Measurements from ENCODE around the gene OSGIN1.

OSGIN1 gene

DNA sequence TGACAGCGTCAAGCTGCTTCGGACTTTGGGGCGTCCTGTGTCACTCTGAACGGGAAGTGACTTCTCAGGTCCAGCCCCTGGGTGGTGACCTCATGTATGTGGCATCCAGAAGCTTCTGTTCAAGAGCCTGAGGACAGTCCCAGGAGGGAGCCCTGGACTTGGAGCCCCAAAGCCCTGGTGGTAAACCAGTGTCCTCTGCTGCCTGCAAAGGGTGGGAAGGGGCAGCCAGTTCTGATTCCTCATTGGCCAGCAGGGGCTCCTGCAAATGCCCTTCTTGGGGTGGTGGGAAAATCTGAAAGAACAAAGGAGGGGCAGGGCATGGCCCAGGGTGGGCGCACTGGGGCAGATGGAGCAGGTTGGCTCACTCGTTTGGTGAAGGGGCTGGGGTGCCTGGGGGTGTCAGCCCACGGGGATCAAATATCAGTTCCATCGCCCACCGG lies 1.6 kb downstream of the OSGIN1 start:
- H3K27ac ChIP-seq (ENCODE audit: low read length): peak overlapping the region; percentile 22
- no peaks in the 10 kb centered on the region for H3K27me3 ChIP-seq (ENCODE audit: low read depth, low read length)
- no peaks in the 10 kb centered on the region for H3K9me3 ChIP-seq (ENCODE audit: control insufficient read depth in 1 of 2, low read length in 2 of 2)
- H3K4me1 ChIP-seq (ENCODE audit: control insufficient read depth in 1 of 2, insufficient read depth in 2 of 2, low read length in 2 of 2): peaks cover 10 to 26% of the 10 kb centered on the region in 2 donors
- peaks cover 9 to 11% of the 10 kb centered on the region in 2 donors for H3K36me3 ChIP-seq (ENCODE audit: control insufficient read depth in 1 of 2, insufficient read depth in 2 of 2, low read length in 2 of 2)
- peak overlapping the region in 1 of 2 donors; percentile 72 for H3K4me3 ChIP-seq (ENCODE audit: low read depth in 1 of 2, low read length in 2 of 2)

DNA sequence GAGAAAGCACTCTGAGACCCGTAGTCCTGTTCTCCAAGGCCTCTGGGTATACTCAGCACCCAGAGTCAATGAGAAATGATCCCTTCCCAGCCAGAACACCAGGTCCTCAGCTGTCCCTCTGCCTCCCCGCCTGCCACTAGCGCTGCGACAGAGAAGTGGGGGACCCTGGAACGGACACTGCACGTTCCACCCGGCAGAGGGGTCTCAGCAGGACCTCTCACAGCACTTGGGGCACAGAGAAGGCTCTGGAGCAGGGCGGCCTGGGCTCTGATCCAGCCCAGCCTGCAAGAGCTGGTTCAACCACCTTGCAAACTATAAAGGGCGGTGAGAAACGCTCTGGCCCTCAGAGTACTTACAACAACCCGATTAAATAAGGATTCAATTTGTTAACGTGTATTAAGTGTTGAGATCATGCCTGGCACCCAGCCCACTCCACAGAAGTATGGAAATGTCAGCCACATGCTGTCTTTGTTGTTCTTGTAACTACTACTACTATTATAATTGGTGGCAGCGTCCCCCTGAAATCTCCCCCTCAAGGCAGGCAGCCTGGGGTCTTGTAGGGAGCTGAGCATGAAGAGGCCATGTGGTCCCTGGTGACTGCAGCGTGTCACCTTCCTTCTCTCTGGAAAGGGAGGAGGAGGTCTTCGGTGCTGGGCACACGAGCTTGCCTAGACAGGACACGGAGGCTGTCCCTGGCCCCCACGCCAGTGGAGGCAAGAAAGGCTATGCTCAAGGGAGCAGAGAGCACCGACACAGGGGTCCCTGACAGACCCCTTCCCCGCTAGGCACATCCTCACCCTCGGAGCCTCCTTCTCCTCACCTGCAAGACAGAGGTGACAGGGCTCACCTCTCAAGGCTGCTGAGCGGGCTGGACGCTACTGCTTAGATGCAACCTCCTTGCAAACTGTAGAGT lies 2.4 kb downstream of the OSGIN1 start:
- Histone ChIP-seq H3K9me3 (ENCODE audit: control insufficient read depth in 1 of 2, low read length in 2 of 2) (no peaks in the 10 kb centered on the region), H3K4me1 (ENCODE audit: control insufficient read depth in 1 of 2, insufficient read depth in 2 of 2, low read length in 2 of 2) (peaks cover 10 to 26% of the 10 kb centered on the region in 2 donors), H3K4me3 (ENCODE audit: low read depth in 1 of 2, low read length in 2 of 2) (peak overlapping the region in 1 of 2 donors; percentile 72), H3K36me3 (ENCODE audit: control insufficient read depth in 1 of 2, insufficient read depth in 2 of 2, low read length in 2 of 2) (peaks cover 14 to 20% of the 10 kb centered on the region in 2 donors), H3K27me3 (ENCODE audit: low read depth, low read length) (no peaks in the 10 kb centered on the region), H3K27ac (ENCODE audit: low read length) (no peak overlapping the region)

DNA sequence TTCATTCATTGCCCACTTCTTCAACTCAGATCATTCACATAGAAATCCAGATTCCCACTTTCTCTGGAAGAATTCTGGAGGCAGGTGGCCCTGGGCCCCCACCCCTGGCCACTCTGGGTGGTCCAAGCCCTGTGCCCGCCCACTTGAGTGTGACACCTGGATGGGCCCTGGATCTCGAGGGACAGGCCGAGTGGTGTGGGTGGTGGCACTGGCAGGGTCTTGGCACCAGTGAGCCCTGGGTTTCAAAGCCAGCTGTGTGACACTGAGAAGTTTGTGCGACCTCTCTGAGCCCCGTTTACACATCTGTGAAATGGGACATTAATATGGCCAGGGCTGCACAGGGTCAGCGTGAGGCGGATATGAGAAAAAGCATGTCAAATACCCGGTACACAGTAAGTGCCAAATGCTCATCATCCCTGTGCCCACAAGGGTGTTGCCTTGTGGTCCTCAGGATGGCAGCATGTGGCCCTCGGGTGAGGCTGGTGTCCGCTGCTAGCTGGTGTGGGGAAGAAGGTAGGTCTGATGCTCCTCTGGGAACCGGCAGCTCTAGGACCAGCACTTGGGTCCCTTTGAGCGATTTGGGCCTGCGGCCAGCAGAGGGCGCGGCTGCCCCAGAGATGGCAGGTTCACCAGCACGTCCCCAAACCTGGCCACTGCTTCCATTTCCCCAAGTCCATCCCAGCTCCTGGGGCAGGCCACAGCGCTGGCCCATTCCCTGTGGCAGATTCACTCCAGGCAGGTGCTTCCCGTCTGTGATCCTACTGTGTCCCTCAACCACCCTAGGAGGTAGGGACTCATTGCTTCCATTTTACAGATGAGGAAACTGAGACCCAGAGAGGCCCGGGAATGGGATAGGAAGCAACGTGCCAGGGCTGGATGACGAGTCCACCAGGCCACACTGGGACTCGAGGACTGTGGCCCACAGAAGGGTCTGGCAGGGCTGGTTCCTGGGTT lies 3.6 kb downstream of the OSGIN1 start:
- no peak overlapping the region for H3K27ac ChIP-seq (ENCODE audit: low read length)

DNA sequence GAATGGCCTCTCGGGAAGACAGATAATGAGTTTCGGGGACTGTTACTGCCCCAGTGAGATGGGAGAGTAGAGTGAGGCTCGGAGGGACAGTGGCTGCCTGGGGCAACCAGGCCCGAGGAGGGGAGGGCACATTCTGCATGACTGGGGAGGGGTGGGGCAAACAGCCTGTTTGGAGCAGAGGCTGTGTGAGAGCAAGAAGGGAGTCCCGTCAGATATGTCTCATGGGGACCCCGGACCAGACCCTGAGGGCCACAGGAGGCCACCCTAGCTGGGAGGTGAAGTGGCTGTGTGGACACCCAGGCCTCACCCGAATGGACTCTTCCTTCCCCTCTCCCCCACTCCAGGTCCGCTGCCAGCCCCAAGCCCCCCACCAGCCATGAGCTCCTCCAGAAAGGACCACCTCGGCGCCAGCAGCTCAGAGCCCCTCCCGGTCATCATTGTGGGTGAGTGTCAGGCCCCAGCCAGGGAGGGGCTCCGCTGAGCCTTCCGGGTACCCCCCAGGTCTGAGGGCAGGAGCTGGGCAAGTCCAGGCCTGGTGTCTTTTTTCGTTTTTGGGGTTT lies 4.3 kb downstream of the OSGIN1 start:
- H3K4me1 ChIP-seq (ENCODE audit: control insufficient read depth in 1 of 2, insufficient read depth in 2 of 2, low read length in 2 of 2): peaks cover 10 to 25% of the 10 kb centered on the region in 2 donors
- H3K9me3 ChIP-seq (ENCODE audit: control insufficient read depth in 1 of 2, low read length in 2 of 2): no peaks in the 10 kb centered on the region
- H3K27me3 ChIP-seq (ENCODE audit: low read depth, low read length): no peaks in the 10 kb centered on the region
- no peak overlapping the region for H3K27ac ChIP-seq (ENCODE audit: low read length)
- H3K4me3 ChIP-seq (ENCODE audit: low read depth in 1 of 2, low read length in 2 of 2): no peak overlapping the region
- peaks cover 14 to 36% of the 10 kb centered on the region in 2 donors for H3K36me3 ChIP-seq (ENCODE audit: control insufficient read depth in 1 of 2, insufficient read depth in 2 of 2, low read length in 2 of 2)

More for the DNA sequence above, 3.6 kb downstream of the OSGIN1 start:
- H3K4me3 ChIP-seq (ENCODE audit: low read depth in 1 of 2, low read length in 2 of 2): no peak overlapping the region
- H3K9me3 ChIP-seq (ENCODE audit: control insufficient read depth in 1 of 2, low read length in 2 of 2): no peaks in the 10 kb centered on the region
- no peaks in the 10 kb centered on the region for H3K27me3 ChIP-seq (ENCODE audit: low read depth, low read length)
- peaks cover 10 to 26% of the 10 kb centered on the region in 2 donors for H3K4me1 ChIP-seq (ENCODE audit: control insufficient read depth in 1 of 2, insufficient read depth in 2 of 2, low read length in 2 of 2)
- H3K36me3 ChIP-seq (ENCODE audit: control insufficient read depth in 1 of 2, insufficient read depth in 2 of 2, low read length in 2 of 2): peaks cover 14 to 31% of the 10 kb centered on the region in 2 donors

DNA sequence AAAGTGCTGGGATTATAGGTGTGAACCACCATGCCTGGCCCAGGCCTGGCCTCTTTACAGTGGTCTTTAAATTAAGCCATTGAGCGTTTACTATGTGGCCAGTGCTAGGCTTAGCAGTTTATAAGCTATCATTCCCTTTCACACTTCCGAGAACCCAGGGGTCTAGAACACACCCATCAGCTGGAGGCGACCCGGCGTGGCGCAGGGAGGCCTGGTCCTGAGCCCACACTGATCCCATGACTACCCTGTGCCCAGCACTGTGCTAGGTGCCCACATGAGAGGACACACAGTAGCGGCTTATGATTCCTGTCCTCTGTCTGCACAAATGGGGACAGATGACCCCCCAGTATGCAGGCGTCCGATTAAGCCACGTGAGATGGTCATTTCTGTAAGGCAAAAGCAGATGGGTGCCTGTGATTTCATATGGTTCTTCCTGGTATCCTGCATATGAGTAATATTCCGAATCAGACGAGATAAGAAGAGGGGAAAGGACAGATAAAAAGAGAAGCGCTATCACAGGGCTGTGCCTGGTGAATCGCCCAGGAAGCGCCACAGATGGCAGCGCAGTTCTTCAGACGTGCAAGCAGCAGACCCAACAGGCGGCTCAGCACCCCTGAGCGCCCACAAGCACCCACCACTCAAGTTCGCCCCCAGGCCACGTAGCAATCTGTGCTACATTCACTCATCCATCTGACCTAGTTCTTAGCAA lies 5.3 kb downstream of the OSGIN1 start:
- H3K4me1 ChIP-seq (ENCODE audit: control insufficient read depth in 1 of 2, insufficient read depth in 2 of 2, low read length in 2 of 2): peaks cover 6 to 18% of the 10 kb centered on the region in 2 donors
- no peaks in the 10 kb centered on the region for H3K9me3 ChIP-seq (ENCODE audit: control insufficient read depth in 1 of 2, low read length in 2 of 2)
- no peaks in the 10 kb centered on the region for H3K27me3 ChIP-seq (ENCODE audit: low read depth, low read length)
- peaks cover 14 to 45% of the 10 kb centered on the region in 2 donors for H3K36me3 ChIP-seq (ENCODE audit: control insufficient read depth in 1 of 2, insufficient read depth in 2 of 2, low read length in 2 of 2)
- H3K4me3 ChIP-seq (ENCODE audit: low read depth in 1 of 2, low read length in 2 of 2): no peak overlapping the region
- no peak overlapping the region for H3K27ac ChIP-seq (ENCODE audit: low read length)

DNA sequence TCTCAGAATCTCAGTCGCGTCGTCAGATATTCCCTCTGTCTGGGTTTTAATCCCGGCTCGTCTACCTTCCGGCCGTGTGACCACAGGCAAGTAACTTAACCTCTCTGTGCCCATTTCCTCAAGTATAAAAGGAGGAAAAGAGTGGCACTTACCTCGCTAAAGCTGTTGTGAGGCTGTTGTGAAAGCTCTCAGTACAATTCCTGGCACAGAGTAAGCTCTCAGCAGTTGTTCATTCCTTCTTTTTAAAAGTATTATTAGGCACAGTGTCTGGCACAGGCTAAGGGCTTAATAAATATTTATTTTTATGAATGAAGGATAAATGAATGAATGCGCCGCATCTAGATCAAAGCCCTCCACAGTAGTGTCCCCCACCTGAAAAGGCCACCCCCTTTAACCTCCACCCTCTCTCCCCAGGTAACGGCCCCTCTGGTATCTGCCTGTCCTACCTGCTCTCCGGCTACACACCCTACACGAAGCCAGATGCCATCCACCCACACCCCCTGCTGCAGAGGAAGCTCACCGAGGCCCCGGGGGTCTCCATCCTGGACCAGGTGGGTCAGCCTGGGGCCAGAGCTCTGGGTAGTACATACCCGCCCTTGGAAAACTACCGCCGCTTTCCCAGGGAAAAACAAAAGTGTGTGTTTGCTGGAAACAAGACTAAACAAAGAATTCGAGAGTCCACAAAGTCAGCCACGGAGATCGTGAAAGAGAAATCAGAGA lies 6.0 kb downstream of the OSGIN1 start:
- H3K4me1 ChIP-seq (ENCODE audit: control insufficient read depth in 1 of 2, insufficient read depth in 2 of 2, low read length in 2 of 2): peaks cover 2 to 14% of the 10 kb centered on the region in 2 donors
- no peak overlapping the region for H3K4me3 ChIP-seq (ENCODE audit: low read depth in 1 of 2, low read length in 2 of 2)
- H3K27me3 ChIP-seq (ENCODE audit: low read depth, low read length): no peaks in the 10 kb centered on the region
- H3K27ac ChIP-seq (ENCODE audit: low read length): no peak overlapping the region
- H3K36me3 ChIP-seq (ENCODE audit: control insufficient read depth in 1 of 2, insufficient read depth in 2 of 2, low read length in 2 of 2): peaks cover 14 to 52% of the 10 kb centered on the region in 2 donors
- no peaks in the 10 kb centered on the region for H3K9me3 ChIP-seq (ENCODE audit: control insufficient read depth in 1 of 2, low read length in 2 of 2)

DNA sequence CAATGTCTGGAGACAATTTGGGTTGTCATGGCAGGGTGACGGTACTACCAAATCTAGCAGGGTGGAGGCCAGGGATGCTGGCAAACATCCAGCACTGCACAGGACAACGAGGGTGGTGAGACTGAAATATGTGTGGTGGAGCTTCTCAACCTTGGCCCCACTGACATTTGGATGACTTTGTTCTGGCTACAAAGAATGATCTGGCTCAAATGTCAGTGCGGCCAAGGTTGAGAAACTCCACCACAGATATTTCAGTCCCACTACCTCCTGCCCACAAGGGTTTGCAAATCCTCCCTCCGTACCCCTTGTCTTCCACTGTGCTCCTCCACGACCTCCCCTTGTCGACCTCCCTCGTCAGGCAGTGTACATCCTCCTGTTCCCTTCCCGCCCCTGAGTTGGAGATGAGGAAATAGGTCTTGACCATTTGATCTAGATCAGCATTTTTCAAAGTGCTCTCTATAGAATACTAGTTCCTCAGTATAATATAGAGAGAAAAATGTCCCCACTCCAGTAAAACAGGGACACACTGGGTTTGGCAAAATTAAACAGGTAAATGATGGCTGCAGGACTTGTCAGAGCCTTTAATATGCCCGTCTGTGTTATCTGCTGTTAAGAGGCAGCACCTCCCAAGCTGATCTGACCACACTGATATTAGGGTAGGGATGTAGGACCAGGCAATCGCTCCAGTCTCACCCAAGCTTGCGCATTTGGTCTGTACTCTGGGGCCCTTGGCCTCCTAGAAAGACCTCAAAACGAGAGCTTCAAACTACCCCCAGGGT lies 6.8 kb downstream of the OSGIN1 start:
- H3K36me3 ChIP-seq (ENCODE audit: control insufficient read depth in 1 of 2, insufficient read depth in 2 of 2, low read length in 2 of 2): peaks cover 14 to 56% of the 10 kb centered on the region in 2 donors
- no peak overlapping the region for H3K27ac ChIP-seq (ENCODE audit: low read length)
- H3K4me1 ChIP-seq (ENCODE audit: control insufficient read depth in 1 of 2, insufficient read depth in 2 of 2, low read length in 2 of 2): peaks cover 0 to 6% of the 10 kb centered on the region in 2 donors
- no peak overlapping the region for H3K4me3 ChIP-seq (ENCODE audit: low read depth in 1 of 2, low read length in 2 of 2)
- no peaks in the 10 kb centered on the region for H3K27me3 ChIP-seq (ENCODE audit: low read depth, low read length)
- no peaks in the 10 kb centered on the region for H3K9me3 ChIP-seq (ENCODE audit: control insufficient read depth in 1 of 2, low read length in 2 of 2)

DNA sequence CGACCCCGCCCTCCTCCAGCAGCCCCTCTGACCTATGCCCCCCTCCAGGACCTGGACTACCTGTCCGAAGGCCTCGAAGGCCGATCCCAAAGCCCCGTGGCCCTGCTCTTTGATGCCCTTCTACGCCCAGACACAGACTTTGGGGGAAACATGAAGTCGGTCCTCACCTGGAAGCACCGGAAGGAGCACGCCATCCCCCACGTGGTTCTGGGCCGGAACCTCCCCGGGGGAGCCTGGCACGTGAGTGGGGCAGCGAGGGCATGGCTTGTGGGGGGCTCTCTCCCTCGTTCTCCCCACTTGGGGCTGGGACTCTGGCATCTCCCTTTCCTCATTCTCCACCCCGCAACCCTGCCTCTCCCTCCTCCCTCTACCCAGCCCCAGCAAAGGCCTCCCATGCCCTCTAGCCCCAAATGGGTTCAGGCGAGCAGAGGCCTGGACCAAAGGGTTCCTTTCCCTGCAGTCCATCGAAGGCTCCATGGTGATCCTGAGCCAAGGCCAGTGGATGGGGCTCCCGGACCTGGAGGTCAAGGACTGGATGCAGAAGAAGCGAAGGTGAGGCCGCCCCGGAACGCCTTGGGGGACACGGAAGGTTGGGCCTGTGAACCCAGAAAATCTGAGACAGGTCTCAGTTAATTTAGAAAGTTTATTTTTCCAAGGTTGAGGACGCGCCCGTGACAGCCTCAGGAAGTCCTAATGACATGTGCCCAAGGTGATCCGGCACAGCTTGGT lies 7.6 kb downstream of the OSGIN1 start:
- Histone ChIP-seq H3K4me1 (ENCODE audit: control insufficient read depth in 1 of 2, insufficient read depth in 2 of 2, low read length in 2 of 2) (no peaks in the 10 kb centered on the region), H3K36me3 (ENCODE audit: control insufficient read depth in 1 of 2, insufficient read depth in 2 of 2, low read length in 2 of 2) (peaks cover 14 to 65% of the 10 kb centered on the region in 2 donors), H3K4me3 (ENCODE audit: low read depth in 1 of 2, low read length in 2 of 2) (no peak overlapping the region), H3K27ac (ENCODE audit: low read length) (no peak overlapping the region), H3K9me3 (ENCODE audit: control insufficient read depth in 1 of 2, low read length in 2 of 2) (no peaks in the 10 kb centered on the region), H3K27me3 (ENCODE audit: low read depth, low read length) (no peaks in the 10 kb centered on the region)

DNA sequence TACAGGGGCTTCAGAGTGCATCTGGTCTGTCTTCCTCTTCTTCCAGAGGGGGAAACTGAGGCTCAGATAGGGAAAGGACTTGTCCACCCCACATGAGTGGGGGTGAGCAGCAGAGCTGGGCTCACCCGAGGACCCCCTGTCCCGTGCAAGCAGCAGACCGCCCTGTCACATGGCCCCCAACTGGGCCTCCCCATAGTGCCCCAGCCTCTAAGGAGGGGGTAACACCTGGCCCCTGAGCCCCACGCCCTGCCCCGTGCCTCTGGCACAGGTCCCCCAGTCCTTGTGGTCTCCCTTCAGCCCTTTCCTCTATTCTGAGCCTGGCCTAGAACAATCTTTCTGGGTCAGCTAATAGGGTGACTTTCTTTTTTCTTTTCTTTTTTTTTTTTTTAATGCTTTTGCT lies 8.6 kb downstream of the OSGIN1 start:
- H3K27ac ChIP-seq (ENCODE audit: low read length): no peak overlapping the region
- no peaks in the 10 kb centered on the region for H3K27me3 ChIP-seq (ENCODE audit: low read depth, low read length)
- H3K4me3 ChIP-seq (ENCODE audit: low read depth in 1 of 2, low read length in 2 of 2): no peak overlapping the region
- H3K4me1 ChIP-seq (ENCODE audit: control insufficient read depth in 1 of 2, insufficient read depth in 2 of 2, low read length in 2 of 2): no peaks in the 10 kb centered on the region
- no peaks in the 10 kb centered on the region for H3K9me3 ChIP-seq (ENCODE audit: control insufficient read depth in 1 of 2, low read length in 2 of 2)
- peaks cover 14 to 70% of the 10 kb centered on the region in 2 donors for H3K36me3 ChIP-seq (ENCODE audit: control insufficient read depth in 1 of 2, insufficient read depth in 2 of 2, low read length in 2 of 2)
